Measurements from ENCODE around the gene SLC24A1. TPM values are rescaled to one million over a fixed set of nuclear protein-coding genes. Genes with fewer than 3 reads are reported as not detected.

The SLC24A1 gene
- total RNA-seq, 1 donor from 2014 or later = 10.3 TPM

GRCh38 chr15:65655457-65655856, 33.7 kb downstream of the SLC24A1 start:
- H3K36me3 Mint-ChIP-seq (ENCODE audit: insufficient read depth) = no peaks in the 10 kb centered on the region
- H3K4me1 Mint-ChIP-seq (ENCODE audit: low read depth) = no peaks in the 10 kb centered on the region
- TF ChIP-seq, protein P1, sequence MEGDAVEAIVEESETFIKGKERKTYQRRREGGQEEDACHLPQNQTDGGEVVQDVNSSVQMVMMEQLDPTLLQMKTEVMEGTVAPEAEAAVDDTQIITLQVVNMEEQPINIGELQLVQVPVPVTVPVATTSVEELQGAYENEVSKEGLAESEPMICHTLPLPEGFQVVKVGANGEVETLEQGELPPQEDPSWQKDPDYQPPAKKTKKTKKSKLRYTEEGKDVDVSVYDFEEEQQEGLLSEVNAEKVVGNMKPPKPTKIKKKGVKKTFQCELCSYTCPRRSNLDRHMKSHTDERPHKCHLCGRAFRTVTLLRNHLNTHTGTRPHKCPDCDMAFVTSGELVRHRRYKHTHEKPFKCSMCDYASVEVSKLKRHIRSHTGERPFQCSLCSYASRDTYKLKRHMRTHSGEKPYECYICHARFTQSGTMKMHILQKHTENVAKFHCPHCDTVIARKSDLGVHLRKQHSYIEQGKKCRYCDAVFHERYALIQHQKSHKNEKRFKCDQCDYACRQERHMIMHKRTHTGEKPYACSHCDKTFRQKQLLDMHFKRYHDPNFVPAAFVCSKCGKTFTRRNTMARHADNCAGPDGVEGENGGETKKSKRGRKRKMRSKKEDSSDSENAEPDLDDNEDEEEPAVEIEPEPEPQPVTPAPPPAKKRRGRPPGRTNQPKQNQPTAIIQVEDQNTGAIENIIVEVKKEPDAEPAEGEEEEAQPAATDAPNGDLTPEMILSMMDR (IDR thresholded peaks at IDR 0.05; ENCODE audit: unreplicated experiment) = no peak
- H3K27me3 Mint-ChIP-seq = no peaks in the 10 kb centered on the region
- H3K9me3 Mint-ChIP-seq (ENCODE audit: low read depth) = no peaks in the 10 kb centered on the region
- H3K27ac Mint-ChIP-seq = no peak overlapping the region
- no peak for DNase-seq (ENCODE audit: low spot score, unreplicated experiment)
- H3K4me3 Mint-ChIP-seq (ENCODE audit: low read depth) = no peak overlapping the region

- Mint-ChIP-seq H3K27ac (no peak overlapping the region), H3K4me1 (ENCODE audit: low read depth) (no peaks in the 10 kb centered on the region), H3K9me3 (ENCODE audit: low read depth) (no peaks in the 10 kb centered on the region), H3K36me3 (ENCODE audit: insufficient read depth) (no peaks in the 10 kb centered on the region), H3K4me3 (ENCODE audit: low read depth) (no peak overlapping the region), H3K27me3 (no peaks in the 10 kb centered on the region)
- no peak for DNase-seq (ENCODE audit: low spot score, unreplicated experiment)
- TF ChIP-seq, protein P1 (IDR thresholded peaks at IDR 0.05; ENCODE audit: unreplicated experiment) = no peak
Observed at GRCh38 chr15:65659502-65660052, 37.8 kb downstream of the SLC24A1 start.

GRCh38 chr15:65660927-65661326, 39.2 kb downstream of the SLC24A1 start:
- no peaks in the 10 kb centered on the region for H3K36me3 Mint-ChIP-seq (ENCODE audit: insufficient read depth)
- TF ChIP-seq, protein P1 (IDR thresholded peaks at IDR 0.05; ENCODE audit: unreplicated experiment) = no peak
- no peak overlapping the region for H3K4me3 Mint-ChIP-seq (ENCODE audit: low read depth)

GRCh38 chr15:65663521-65663920, 41.8 kb downstream of the SLC24A1 start:
- no peak for DNase-seq (ENCODE audit: low spot score, unreplicated experiment)
- Mint-ChIP-seq H3K4me3 (ENCODE audit: low read depth) (no peak overlapping the region), H3K27ac (no peak overlapping the region), H3K36me3 (ENCODE audit: insufficient read depth) (no peaks in the 10 kb centered on the region), H3K27me3 (no peaks in the 10 kb centered on the region), H3K9me3 (ENCODE audit: low read depth) (no peaks in the 10 kb centered on the region), H3K4me1 (ENCODE audit: low read depth) (no peaks in the 10 kb centered on the region)
- TF ChIP-seq, protein P1 (IDR thresholded peaks at IDR 0.05; ENCODE audit: unreplicated experiment) = no peak

More at GRCh38 chr15:65660927-65661326, 39.2 kb downstream of the SLC24A1 start:
- no peaks in the 10 kb centered on the region for H3K9me3 Mint-ChIP-seq (ENCODE audit: low read depth)
- H3K27me3 Mint-ChIP-seq = no peaks in the 10 kb centered on the region
- no peak overlapping the region for H3K27ac Mint-ChIP-seq
- DNase-seq (ENCODE audit: low spot score, unreplicated experiment) = no peak
- H3K4me1 Mint-ChIP-seq (ENCODE audit: low read depth) = no peaks in the 10 kb centered on the region

- no peak overlapping the region for H3K27ac Mint-ChIP-seq
- no peaks in the 10 kb centered on the region for H3K27me3 Mint-ChIP-seq
- H3K9me3 Mint-ChIP-seq (ENCODE audit: low read depth) = no peaks in the 10 kb centered on the region
- H3K36me3 Mint-ChIP-seq (ENCODE audit: insufficient read depth) = peaks cover 3% of the 10 kb centered on the region
- H3K4me3 Mint-ChIP-seq (ENCODE audit: low read depth) = no peak overlapping the region
- TF ChIP-seq, protein P1 (IDR thresholded peaks at IDR 0.05; ENCODE audit: unreplicated experiment) = no peak
- no peaks in the 10 kb centered on the region for H3K4me1 Mint-ChIP-seq (ENCODE audit: low read depth)
- no peak for DNase-seq (ENCODE audit: low spot score, unreplicated experiment)
Observed at GRCh38 chr15:65666257-65666656, 44.5 kb downstream of the SLC24A1 start.
